Esophagus squamous epithelium (tissue), 5 donors: ENCODE measurements around the gene TIPARP. TPM values are rescaled to one million over a fixed set of nuclear protein-coding genes. Genes with fewer than 3 reads are reported as not detected.

Experiments
- DNase-seq: peaks from one replicate; lab custom pipeline; 2025; lab: John Stamatoyannopoulos, UW
- H3K27ac ChIP-seq, 4 donors: fragments of 200-600 bp; sonication (generic); one replicate each; pipeline ENCODE4 v1.5.1; 2016 to 2019; ENCODE audit warnings: mild to moderate bottlenecking in 1 of 4
- H3K27me3 ChIP-seq, 4 donors: fragments of 200-600 bp; sonication (generic); 1 replicate in 3 of 4; 2 replicates in 1 of 4; pipeline versions ENCODE4 v1.5.1 to v1.6.0; 2017 to 2021; ENCODE audit warnings: antibody characterized with exemption in 1 of 4
- H3K36me3 ChIP-seq, 3 donors: fragments of 200-600 bp; sonication (generic); one replicate each; pipeline ENCODE4 v1.5.1; 2016 to 2019
- H3K4me1 ChIP-seq, 3 donors: fragments of 200-600 bp; sonication (generic); one replicate each; pipeline ENCODE4 v1.5.1; 2017 to 2019
- H3K4me3 ChIP-seq, 4 donors: fragments of 200-600 bp; sonication (generic); 1 replicate in 3 of 4; 2 replicates in 1 of 4; pipeline ENCODE4 v1.5.1; 2016 to 2019; ENCODE audit warnings: mild to moderate bottlenecking in 2 of 4, moderate library complexity in 1 of 4
- H3K9me3 ChIP-seq, 3 donors: fragments of 200-600 bp; sonication (generic); one replicate each; pipeline ENCODE4 v1.5.1; 2016 to 2019
- CTCF ChIP-seq, 6 experiments: fragments of 450-650 bp in 4 of 6; fragments of 200-600 bp in 2 of 6; sonication (generic) in 2 of 6; IDR thresholded peaks; one replicate each; pipeline ENCODE4 v1.5.1; 2016 to 2019; ENCODE audit warnings: antibody characterized with exemption in 6 of 6, mild to moderate bottlenecking in 4 of 6, moderate library complexity in 4 of 6
- POLR2A ChIP-seq, 4 donors: fragments of 450-650 bp; IDR thresholded peaks; one replicate each; pipeline ENCODE4 v1.6.1; 2017; ENCODE audit warnings: antibody characterized with exemption in 4 of 4, mild to moderate bottlenecking in 4 of 4, moderate library complexity in 3 of 4
- WGBS, 2 donors: methylation state at CpG; one replicate each; pipeline ENCODE4 v1.1.5; 2018; 5-methylcytosine and 5-hydroxymethylcytosine counted together
- intact Hi-C: fragments of 100-400 bp; cut with DNase I; formaldehyde crosslinking; loops from one replicate; pipeline ENCODE4 v1.15.0; 2022
- total RNA-seq, 4 donors: library from RNA; depleted of rRNA; stranded (reverse); fragments of >200 nt; gene quantifications; one replicate each; pipeline ENCODE4 v1.1.0, GENCODE V29; 2016
- donor health status: DM: yes; HTN: yes; CAD: no.

Gene TIPARP
- total RNA-seq, 4 donors from 2014 or later: 28.0 to 40.4 (median 38.0) TPM

- no peak for DNase-seq
- H3K9me3 ChIP-seq: no peaks in the 10 kb centered on the region
- peaks cover 0 to 19% (median 4%) of the 10 kb centered on the region in 3 donors for H3K4me1 ChIP-seq
- no peak for TF ChIP-seq POLR2A (IDR thresholded peaks at IDR 0.05)
- H3K4me3 ChIP-seq: no peak overlapping the region
- H3K36me3 ChIP-seq: no peaks in the 10 kb centered on the region
- WGBS, 2 donors: 71 to 88% methylated on average over 8 of the region's 8 CpGs
- intact Hi-C loops: no loop called here
- H3K27me3 ChIP-seq: no peaks in the 10 kb centered on the region
- H3K27ac ChIP-seq: peak overlapping the region in 1 of 4 donors; percentile 1
These were observed 10.2 kb upstream of the TIPARP start for GRCh38 chr3:156664011-156664830.

DNA sequence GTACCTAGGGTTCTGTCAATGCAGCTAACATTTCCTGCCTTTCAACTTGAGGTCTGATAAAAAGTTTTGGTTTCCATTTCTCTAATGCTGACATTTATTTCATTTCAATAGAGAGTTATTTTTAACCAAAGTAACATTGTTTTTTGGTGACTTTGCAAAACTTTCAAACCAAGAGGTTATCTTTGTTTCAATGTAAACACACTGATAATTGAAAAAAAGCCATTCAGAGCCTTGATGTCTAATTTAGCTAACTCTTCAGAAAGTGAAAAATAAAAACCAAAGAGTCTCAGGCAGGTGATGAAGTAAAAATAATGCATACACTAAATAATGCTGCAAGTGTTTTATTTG, 9.6 kb upstream of the TIPARP start:
- peaks cover 0 to 19% (median 4%) of the 10 kb centered on the region in 3 donors for H3K4me1 ChIP-seq
- intact Hi-C loops: no loop called here
- H3K36me3 ChIP-seq: no peaks in the 10 kb centered on the region
- peak overlapping the region in 1 of 4 donors; percentile 3 for H3K27ac ChIP-seq
- no peak overlapping the region for H3K4me3 ChIP-seq
- no peaks in the 10 kb centered on the region for H3K27me3 ChIP-seq
- TF ChIP-seq CTCF (IDR thresholded peaks at IDR 0.05) (no peak), POLR2A (IDR thresholded peaks at IDR 0.05) (no peak)
- DNase-seq: no peak
- no peaks in the 10 kb centered on the region for H3K9me3 ChIP-seq

- TF ChIP-seq POLR2A (IDR thresholded peaks at IDR 0.05): no peak
- no peak for TF ChIP-seq CTCF (IDR thresholded peaks at IDR 0.05)
- Histone ChIP-seq H3K9me3 (no peaks in the 10 kb centered on the region), H3K4me1 (peaks cover 0 to 19% (median 4%) of the 10 kb centered on the region in 3 donors), H3K4me3 (no peak overlapping the region), H3K27me3 (no peaks in the 10 kb centered on the region), H3K27ac (peak overlapping the region in 1 of 4 donors; percentile 3), H3K36me3 (no peaks in the 10 kb centered on the region)
- 47 to 52% methylated on average over 2 of the region's 2 CpGs for WGBS, 2 donors
- DNase-seq: no peak
- intact Hi-C loops: no loop called here
These were observed 9.1 kb upstream of the TIPARP start for GRCh38 chr3:156665291-156665690.

GRCh38 chr3:156666073-156666472, 8.3 kb upstream of the TIPARP start:
- Histone ChIP-seq H3K9me3 (no peaks in the 10 kb centered on the region), H3K4me1 (peaks cover 0 to 19% (median 4%) of the 10 kb centered on the region in 3 donors), H3K4me3 (no peak overlapping the region), H3K27ac (no peak overlapping the region), H3K36me3 (no peaks in the 10 kb centered on the region), H3K27me3 (no peaks in the 10 kb centered on the region)
- TF ChIP-seq POLR2A (IDR thresholded peaks at IDR 0.05): no peak
- no peak for TF ChIP-seq CTCF (IDR thresholded peaks at IDR 0.05)
- DNase-seq: no peak
- intact Hi-C loops: no loop called here
- WGBS, 2 donors: 82 to 89% methylated on average over 1 of the region's 1 CpG

- Histone ChIP-seq H3K27ac (no peak overlapping the region), H3K27me3 (no peaks in the 10 kb centered on the region), H3K4me3 (no peak overlapping the region), H3K4me1 (peaks cover 0 to 19% (median 4%) of the 10 kb centered on the region in 3 donors), H3K36me3 (no peaks in the 10 kb centered on the region), H3K9me3 (no peaks in the 10 kb centered on the region)
- DNase-seq: no peak
- intact Hi-C loops: no loop called here
- TF ChIP-seq POLR2A (IDR thresholded peaks at IDR 0.05) (no peak), CTCF (IDR thresholded peaks at IDR 0.05) (no peak)
- 13 to 27% methylated on average over 4 of the region's 4 CpGs for WGBS, 2 donors
These were observed 6.2 kb upstream of the TIPARP start for GRCh38 chr3:156668073-156668763.
